Esophagus squamous epithelium (tissue), 4 donors: Measurements from ENCODE around the gene WIZ.

Source experiments
- POLR2A ChIP-seq, 4 donors: fragments of 450-650 bp; IDR thresholded peaks; one replicate each; pipeline ENCODE4 v1.6.1; 2017; ENCODE audit warnings: antibody characterized with exemption in 4 of 4, mild to moderate bottlenecking in 4 of 4, moderate library complexity in 3 of 4
- TF ChIP-seq, protein P1 (sequence below), 6 experiments: fragments of 450-650 bp in 4 of 6; fragments of 200-600 bp in 2 of 6; sonication (generic) in 2 of 6; IDR thresholded peaks; one replicate each; pipeline ENCODE4 v1.5.1; 2016 to 2019; ENCODE audit warnings: antibody characterized with exemption in 6 of 6, mild to moderate bottlenecking in 4 of 6, moderate library complexity in 4 of 6

DNA sequence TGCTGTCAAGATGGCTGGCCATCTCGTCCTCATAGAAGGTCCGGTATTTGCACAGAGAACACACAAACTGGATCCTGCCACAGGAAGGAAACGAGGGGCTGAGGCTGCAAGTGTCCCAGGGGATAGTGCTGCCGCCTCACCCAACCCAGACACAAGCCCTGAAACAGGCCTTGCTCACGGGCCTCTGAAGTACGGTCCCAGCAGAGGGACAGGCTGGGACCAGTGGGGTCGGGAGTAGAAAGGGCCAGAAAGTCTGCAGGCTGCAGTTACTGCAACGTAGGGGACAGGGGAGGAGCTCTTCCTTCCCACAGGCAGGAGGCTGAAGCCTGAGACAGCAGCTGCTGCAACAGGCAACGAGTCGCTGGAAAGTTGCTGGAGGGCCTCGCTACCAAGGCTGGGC, 52.0 kb downstream of the WIZ start:
- TF ChIP-seq POLR2A (IDR thresholded peaks at IDR 0.05), result no peak
- TF ChIP-seq, protein P1, sequence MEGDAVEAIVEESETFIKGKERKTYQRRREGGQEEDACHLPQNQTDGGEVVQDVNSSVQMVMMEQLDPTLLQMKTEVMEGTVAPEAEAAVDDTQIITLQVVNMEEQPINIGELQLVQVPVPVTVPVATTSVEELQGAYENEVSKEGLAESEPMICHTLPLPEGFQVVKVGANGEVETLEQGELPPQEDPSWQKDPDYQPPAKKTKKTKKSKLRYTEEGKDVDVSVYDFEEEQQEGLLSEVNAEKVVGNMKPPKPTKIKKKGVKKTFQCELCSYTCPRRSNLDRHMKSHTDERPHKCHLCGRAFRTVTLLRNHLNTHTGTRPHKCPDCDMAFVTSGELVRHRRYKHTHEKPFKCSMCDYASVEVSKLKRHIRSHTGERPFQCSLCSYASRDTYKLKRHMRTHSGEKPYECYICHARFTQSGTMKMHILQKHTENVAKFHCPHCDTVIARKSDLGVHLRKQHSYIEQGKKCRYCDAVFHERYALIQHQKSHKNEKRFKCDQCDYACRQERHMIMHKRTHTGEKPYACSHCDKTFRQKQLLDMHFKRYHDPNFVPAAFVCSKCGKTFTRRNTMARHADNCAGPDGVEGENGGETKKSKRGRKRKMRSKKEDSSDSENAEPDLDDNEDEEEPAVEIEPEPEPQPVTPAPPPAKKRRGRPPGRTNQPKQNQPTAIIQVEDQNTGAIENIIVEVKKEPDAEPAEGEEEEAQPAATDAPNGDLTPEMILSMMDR (IDR thresholded peaks at IDR 0.05), result no peak
